ENCODE measurements around the gene GPR82.
"Not testable (repeated sequence)": the region's sequence is repeated elsewhere in the genome, so short reads cannot be mapped to it uniquely, and the experiment has no call there.

GPR82 gene

GRCh38 chrX:41707218-41707617 is 16.8 kb upstream of the GPR82 start:
- DNase-seq (ENCODE audit: extremely low read depth, low read depth), result no peak
- TF ChIP-seq, protein P1, sequence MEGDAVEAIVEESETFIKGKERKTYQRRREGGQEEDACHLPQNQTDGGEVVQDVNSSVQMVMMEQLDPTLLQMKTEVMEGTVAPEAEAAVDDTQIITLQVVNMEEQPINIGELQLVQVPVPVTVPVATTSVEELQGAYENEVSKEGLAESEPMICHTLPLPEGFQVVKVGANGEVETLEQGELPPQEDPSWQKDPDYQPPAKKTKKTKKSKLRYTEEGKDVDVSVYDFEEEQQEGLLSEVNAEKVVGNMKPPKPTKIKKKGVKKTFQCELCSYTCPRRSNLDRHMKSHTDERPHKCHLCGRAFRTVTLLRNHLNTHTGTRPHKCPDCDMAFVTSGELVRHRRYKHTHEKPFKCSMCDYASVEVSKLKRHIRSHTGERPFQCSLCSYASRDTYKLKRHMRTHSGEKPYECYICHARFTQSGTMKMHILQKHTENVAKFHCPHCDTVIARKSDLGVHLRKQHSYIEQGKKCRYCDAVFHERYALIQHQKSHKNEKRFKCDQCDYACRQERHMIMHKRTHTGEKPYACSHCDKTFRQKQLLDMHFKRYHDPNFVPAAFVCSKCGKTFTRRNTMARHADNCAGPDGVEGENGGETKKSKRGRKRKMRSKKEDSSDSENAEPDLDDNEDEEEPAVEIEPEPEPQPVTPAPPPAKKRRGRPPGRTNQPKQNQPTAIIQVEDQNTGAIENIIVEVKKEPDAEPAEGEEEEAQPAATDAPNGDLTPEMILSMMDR (IDR thresholded peaks at IDR 0.05; ENCODE audit: low read depth, low read length), result no peak

GRCh38 chrX:41708486-41708885 is 15.5 kb upstream of the GPR82 start:
- TF ChIP-seq, protein P1 (IDR thresholded peaks at IDR 0.05; ENCODE audit: low read depth, low read length), result no peak
- DNase-seq (ENCODE audit: extremely low read depth, low read depth), result no peak

GRCh38 chrX:41711021-41711667 is 12.8 kb upstream of the GPR82 start:
- TF ChIP-seq, protein P1 (IDR thresholded peaks at IDR 0.05; ENCODE audit: low read depth, low read length), result no peak
- DNase-seq (ENCODE audit: extremely low read depth, low read depth), result no peak

GRCh38 chrX:41716222-41716621 is 7.8 kb upstream of the GPR82 start:
- DNase-seq (ENCODE audit: extremely low read depth, low read depth), result no peak
- TF ChIP-seq, protein P1 (IDR thresholded peaks at IDR 0.05; ENCODE audit: low read depth, low read length), result no peak

- DNase-seq (ENCODE audit: extremely low read depth, low read depth), result no peak
- TF ChIP-seq, protein P1 (IDR thresholded peaks at IDR 0.05; ENCODE audit: low read depth, low read length), result no peak
Observed at GRCh38 chrX:41716767-41717473, 7.1 kb upstream of the GPR82 start.

DNA sequence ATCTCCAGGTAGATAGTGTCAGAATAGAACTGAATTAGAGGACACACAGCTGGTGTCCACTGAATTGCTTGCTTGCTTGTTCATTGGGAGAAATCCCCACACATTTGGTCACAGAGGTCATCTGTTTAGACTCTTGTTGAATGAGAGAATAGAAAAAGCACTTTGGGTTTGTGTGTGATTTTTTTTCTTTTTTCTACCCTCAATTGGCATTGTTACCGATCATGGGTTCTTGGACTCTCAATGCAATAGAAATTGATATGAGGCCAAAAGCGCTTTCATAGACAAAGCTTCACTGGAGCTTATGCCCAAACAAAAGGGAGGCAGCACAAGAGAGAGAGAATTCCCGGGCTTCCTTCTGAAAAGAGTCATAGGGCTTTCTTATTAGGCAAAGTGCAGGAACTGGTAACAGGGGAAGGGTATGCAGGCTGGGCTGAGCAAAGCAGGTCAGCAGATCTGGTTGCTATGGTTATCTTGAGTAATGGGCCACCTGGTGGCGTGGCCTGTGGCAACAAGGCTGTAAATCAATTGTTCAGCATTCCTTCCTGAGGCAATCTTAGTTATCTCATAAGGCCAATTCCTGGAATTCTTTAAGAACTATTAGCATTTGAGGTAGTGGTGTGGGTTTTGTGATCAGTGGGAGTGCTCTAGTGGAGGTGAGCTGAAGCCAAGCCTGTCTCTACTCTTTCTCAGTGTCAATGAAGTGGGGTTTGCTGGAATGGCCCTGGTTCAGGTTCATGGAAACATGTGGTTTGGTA is 5.3 kb upstream of the GPR82 start:
- no peak for DNase-seq (ENCODE audit: extremely low read depth, low read depth)
- TF ChIP-seq, protein P1 (IDR thresholded peaks at IDR 0.05; ENCODE audit: low read depth, low read length), result no peak

GRCh38 chrX:41719610-41720009 is 4.4 kb upstream of the GPR82 start:
- DNase-seq (ENCODE audit: extremely low read depth, low read depth), result not testable (repeated sequence)
